ENCODE results near the gene PDE11A.

- TF ChIP-seq CTCF (IDR thresholded peaks at IDR 0.05; ENCODE audit: insufficient read depth, low read length, poor library complexity, severe bottlenecking) = no peak
- TF ChIP-seq EZH2phosphoT487 (conservative IDR thresholded peaks at IDR 0.05; ENCODE audit: low read length) = no peak
These were observed 364.5 kb downstream of the PDE11A start for GRCh38 chr2:177708106-177708505.

Measured in SU-DHL-6 (cell line).